DND-41 (cell line): ENCODE results near the gene ALPK3.

Experiments used
- ATAC-seq: fragments of 200-7000 bp; cut with Tn5 transposase; 3 replicates; pipeline ENCODE4 v1.9.1; 2021; ENCODE audit warnings: low read depth; ENCODE audit not compliant: insufficient read depth
- DNase-seq: peaks from one replicate; pipeline ENCODE4 v3.0.0-alpha.2; 2020
- H2AFZ ChIP-seq: 2 replicates; pipeline ENCODE4 v1.6.0; 2012; ENCODE audit warnings: low read depth, low read length
- H3K27ac ChIP-seq: 2 replicates; pipeline ENCODE4 v1.5.1; 2012; ENCODE audit warnings: low read length, inconsistent platforms
- H3K27me3 ChIP-seq: fragments of 200-600 bp; sonication (generic); 2 replicates; pipeline ENCODE4 v1.6.0; 2012; ENCODE audit warnings: low read length, mild to moderate bottlenecking, inconsistent platforms; ENCODE audit not compliant: insufficient read depth, poor library complexity
- H3K36me3 ChIP-seq: 2 replicates; pipeline ENCODE4 v1.5.1; 2012; ENCODE audit warnings: low read length, inconsistent platforms; ENCODE audit not compliant: insufficient read depth
- H3K4me1 ChIP-seq: 2 replicates; pipeline ENCODE4 v1.5.1; 2012; ENCODE audit warnings: mild to moderate bottlenecking, low read length; ENCODE audit not compliant: insufficient read depth
- H3K4me2 ChIP-seq: 2 replicates; pipeline ENCODE4 v1.6.0; 2012; ENCODE audit warnings: mild to moderate bottlenecking, moderate library complexity, low read length, inconsistent platforms; ENCODE audit not compliant: insufficient read depth
- H3K4me3 ChIP-seq, 2 experiments: fragments of 200-600 bp in 1 of 2; shearing (Covaris generic) in 1 of 2; 2 replicates each; pipeline ENCODE4 v1.5.1; 2012 to 2016; ENCODE audit warnings: inconsistent platforms in 2 of 2, low read length in 2 of 2, mild to moderate bottlenecking in 2 of 2, low read depth in 1 of 2, moderate library complexity in 1 of 2
- H3K79me2 ChIP-seq: 2 replicates; pipeline ENCODE4 v1.6.0; 2012; ENCODE audit warnings: low read length, inconsistent platforms; ENCODE audit not compliant: insufficient read depth
- H3K9ac ChIP-seq: 2 replicates; pipeline ENCODE4 v1.6.0; 2012; ENCODE audit warnings: low read depth, mild to moderate bottlenecking, inconsistent platforms, low read length, moderate library complexity
- H3K9me3 ChIP-seq: 2 replicates; pipeline ENCODE4 v1.5.1; 2012; ENCODE audit warnings: low read length, moderate library complexity, mild to moderate bottlenecking, inconsistent platforms; ENCODE audit not compliant: insufficient read depth, severe bottlenecking
- H4K20me1 ChIP-seq: 2 replicates; pipeline ENCODE4 v1.6.0; 2012; ENCODE audit warnings: low read length; ENCODE audit not compliant: insufficient read depth
- EZH2 ChIP-seq: IDR thresholded peaks from 3 replicates; pipeline ENCODE4 v1.6.1; 2012; ENCODE audit warnings: borderline replicate concordance, low read depth, mild to moderate bottlenecking, moderate library complexity, low read length, inconsistent platforms; ENCODE audit not compliant: severe bottlenecking
- TF ChIP-seq, protein P1 (sequence below): IDR thresholded peaks from 2 replicates; pipeline ENCODE4 v1.5.1; 2012; ENCODE audit warnings: borderline replicate concordance, low read length, moderate library complexity, mild to moderate bottlenecking; ENCODE audit not compliant: poor library complexity, severe bottlenecking; ENCODE audit errors: extremely low read depth

The ALPK3 gene

DNA sequence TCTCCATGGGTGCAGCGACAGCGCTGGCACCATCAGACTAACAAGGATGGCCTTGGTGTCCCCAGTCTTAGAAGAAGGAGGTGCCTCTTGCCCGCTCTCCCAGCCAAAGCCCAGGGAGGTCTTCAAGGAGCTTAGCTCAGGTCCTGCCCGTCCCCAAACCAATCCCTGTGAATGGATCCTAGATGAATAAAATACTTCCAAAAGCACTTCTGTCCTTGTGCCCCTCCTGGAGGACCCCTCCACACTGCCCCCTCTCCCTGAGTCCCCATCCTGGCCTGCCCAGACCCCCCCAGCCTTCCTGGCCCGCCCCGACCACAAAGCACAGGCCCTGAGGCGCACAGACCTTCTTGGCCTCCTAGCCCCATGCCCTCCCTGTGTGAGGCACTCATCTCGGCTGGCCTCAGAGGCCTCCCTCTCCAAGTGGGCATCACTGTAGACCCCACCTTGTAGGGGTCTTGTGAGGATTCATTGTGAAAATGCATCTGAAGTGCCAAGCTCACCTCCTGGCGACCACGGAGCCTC is 75.7 kb downstream of the ALPK3 start:
- Histone ChIP-seq H3K9ac (no peak overlapping the region), H3K9me3 (no peaks in the 10 kb centered on the region), H4K20me1 (no peaks in the 10 kb centered on the region), H3K79me2 (no peaks in the 10 kb centered on the region), H3K27me3 (no peaks in the 10 kb centered on the region), H3K36me3 (no peaks in the 10 kb centered on the region), H3K4me2 (no peak overlapping the region), H3K27ac (no peak overlapping the region), H2AFZ (no peak overlapping the region), H3K4me3 (no peak overlapping the region), H3K4me1 (no peaks in the 10 kb centered on the region)
- DNase-seq (no peak), ATAC-seq (no peak)
- no peak for TF ChIP-seq EZH2
- TF ChIP-seq, protein P1, sequence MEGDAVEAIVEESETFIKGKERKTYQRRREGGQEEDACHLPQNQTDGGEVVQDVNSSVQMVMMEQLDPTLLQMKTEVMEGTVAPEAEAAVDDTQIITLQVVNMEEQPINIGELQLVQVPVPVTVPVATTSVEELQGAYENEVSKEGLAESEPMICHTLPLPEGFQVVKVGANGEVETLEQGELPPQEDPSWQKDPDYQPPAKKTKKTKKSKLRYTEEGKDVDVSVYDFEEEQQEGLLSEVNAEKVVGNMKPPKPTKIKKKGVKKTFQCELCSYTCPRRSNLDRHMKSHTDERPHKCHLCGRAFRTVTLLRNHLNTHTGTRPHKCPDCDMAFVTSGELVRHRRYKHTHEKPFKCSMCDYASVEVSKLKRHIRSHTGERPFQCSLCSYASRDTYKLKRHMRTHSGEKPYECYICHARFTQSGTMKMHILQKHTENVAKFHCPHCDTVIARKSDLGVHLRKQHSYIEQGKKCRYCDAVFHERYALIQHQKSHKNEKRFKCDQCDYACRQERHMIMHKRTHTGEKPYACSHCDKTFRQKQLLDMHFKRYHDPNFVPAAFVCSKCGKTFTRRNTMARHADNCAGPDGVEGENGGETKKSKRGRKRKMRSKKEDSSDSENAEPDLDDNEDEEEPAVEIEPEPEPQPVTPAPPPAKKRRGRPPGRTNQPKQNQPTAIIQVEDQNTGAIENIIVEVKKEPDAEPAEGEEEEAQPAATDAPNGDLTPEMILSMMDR: no peak

DNA sequence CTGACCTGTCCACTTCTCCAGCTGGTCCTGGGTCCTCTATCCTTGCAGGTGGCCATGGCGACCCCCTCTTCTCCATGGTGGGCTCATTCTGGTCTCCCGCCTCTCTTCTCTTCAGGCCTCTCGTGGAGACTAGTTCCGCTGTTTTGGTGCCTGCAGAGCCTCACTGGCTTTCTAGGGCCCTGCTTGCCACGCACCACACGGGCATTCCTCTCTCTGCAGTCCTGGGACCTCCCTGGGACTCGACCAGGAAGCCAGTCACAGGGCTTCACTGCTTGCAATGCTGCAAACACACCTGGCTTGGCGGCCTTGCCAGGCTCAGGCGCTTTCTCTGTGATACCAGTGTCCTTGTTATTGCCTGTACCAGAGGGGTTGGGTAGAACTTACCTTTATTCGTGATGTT is 76.5 kb downstream of the ALPK3 start:
- DNase-seq (no peak), ATAC-seq (no peak)
- no peak overlapping the region for H3K4me2 ChIP-seq
- H4K20me1 ChIP-seq: no peaks in the 10 kb centered on the region
- no peak overlapping the region for H2AFZ ChIP-seq
- H3K4me1 ChIP-seq: no peaks in the 10 kb centered on the region
- TF ChIP-seq, protein P1: no peak
- TF ChIP-seq EZH2: no peak
- no peaks in the 10 kb centered on the region for H3K9me3 ChIP-seq
- no peaks in the 10 kb centered on the region for H3K36me3 ChIP-seq
- H3K27me3 ChIP-seq: no peaks in the 10 kb centered on the region
- no peak overlapping the region for H3K4me3 ChIP-seq
- H3K9ac ChIP-seq: no peak overlapping the region
- no peak overlapping the region for H3K27ac ChIP-seq
- H3K79me2 ChIP-seq: no peaks in the 10 kb centered on the region

DNA sequence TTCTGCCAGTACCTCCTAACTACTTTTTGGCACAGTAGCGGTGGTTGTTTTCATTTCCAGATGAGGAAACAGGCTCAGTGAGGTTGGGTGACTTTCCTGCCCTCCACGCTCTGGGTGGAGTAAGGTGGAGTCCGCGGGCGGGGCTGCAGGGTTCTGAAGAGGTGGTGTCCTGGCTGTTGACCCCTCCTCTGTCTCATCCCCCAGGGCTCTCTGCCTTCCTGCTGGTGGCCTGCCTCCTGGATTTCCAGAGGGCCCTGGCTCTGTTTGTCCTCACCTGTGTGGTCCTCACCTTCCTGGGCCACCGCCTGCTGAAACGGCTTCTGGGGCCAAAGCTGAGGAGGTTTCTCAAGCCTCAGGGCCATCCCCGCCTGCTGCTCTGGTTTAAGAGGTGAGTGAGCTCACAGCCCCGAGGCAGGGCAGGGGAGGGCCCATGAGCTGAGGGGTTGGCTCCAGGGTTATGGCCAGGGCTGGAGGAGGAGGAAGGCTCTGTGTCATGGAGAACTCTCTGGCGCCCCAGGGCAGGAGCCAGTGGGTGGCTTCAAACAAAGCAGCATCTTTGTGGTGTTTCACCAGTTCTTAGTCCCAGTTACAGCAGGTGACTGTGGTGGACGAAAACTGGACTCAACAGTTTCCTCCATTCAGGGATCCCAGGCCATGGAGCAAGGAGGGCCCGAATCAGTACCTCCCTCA is 77.7 kb downstream of the ALPK3 start:
- no peaks in the 10 kb centered on the region for H4K20me1 ChIP-seq
- H2AFZ ChIP-seq: no peak overlapping the region
- no peak overlapping the region for H3K27ac ChIP-seq
- no peaks in the 10 kb centered on the region for H3K79me2 ChIP-seq
- H3K9ac ChIP-seq: no peak overlapping the region
- TF ChIP-seq EZH2: no peak
- TF ChIP-seq, protein P1: no peak
- no peaks in the 10 kb centered on the region for H3K36me3 ChIP-seq
- no peak overlapping the region for H3K4me2 ChIP-seq
- H3K4me3 ChIP-seq: no peak overlapping the region
- DNase-seq: no peak
- no peaks in the 10 kb centered on the region for H3K9me3 ChIP-seq
- no peaks in the 10 kb centered on the region for H3K4me1 ChIP-seq
- no peaks in the 10 kb centered on the region for H3K27me3 ChIP-seq
- ATAC-seq: no peak

DNA sequence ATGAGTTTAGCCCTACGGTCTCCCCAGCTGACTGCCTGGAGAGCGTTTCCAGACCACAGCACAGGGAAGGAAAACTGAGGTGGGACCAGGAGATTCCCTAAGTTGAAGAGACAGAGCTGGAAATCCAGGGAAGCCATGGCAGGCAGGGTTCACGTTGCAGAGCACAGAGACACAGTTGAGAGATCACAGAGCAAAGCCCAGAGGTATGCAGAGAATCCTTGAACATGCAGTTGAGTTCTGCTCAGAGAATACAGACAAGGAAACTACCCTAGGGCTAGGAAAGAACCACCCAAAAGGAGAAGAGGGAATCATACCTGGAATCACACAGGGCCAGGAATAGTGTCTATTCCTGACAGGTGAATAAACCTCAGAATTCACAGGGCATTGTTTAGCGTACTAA is 81.6 kb downstream of the ALPK3 start:
- Histone ChIP-seq H3K9ac (no peak overlapping the region), H3K4me3 (no peak overlapping the region), H2AFZ (no peak overlapping the region), H3K36me3 (no peaks in the 10 kb centered on the region), H3K27ac (no peak overlapping the region), H3K79me2 (no peaks in the 10 kb centered on the region), H3K4me1 (no peaks in the 10 kb centered on the region), H3K4me2 (no peak overlapping the region), H3K27me3 (no peaks in the 10 kb centered on the region), H4K20me1 (no peaks in the 10 kb centered on the region), H3K9me3 (no peaks in the 10 kb centered on the region)
- DNase-seq (no peak), ATAC-seq (no peak)
- TF ChIP-seq, protein P1: no peak
- no peak for TF ChIP-seq EZH2
